SK-N-MC (cell line): ENCODE data around the gene ORM1.

Experiments
- EZH2 ChIP-seq: fragments of 200-600 bp; sonication (generic); IDR thresholded peaks from one replicate; pipeline ENCODE4 v1.6.1; 2017; ENCODE audit warnings: antibody characterized with exemption
- FOXP2 ChIP-seq: optimal IDR thresholded peaks from 2 replicates; pipeline ENCODE3; 2011; ENCODE audit warnings: mild to moderate bottlenecking, moderate library complexity; ENCODE audit not compliant: insufficient read depth; ENCODE audit errors: extremely low read length, control extremely low read depth
- POLR2AphosphoS5 ChIP-seq: IDR thresholded peaks from 2 replicates; pipeline ENCODE4 v1.6.1; 2012; ENCODE audit warnings: mild to moderate bottlenecking, low read depth, low read length, borderline replicate concordance

GRCh38 chr9:114334490-114334889, 11.6 kb downstream of the ORM1 start:
- no peak for TF ChIP-seq EZH2
- TF ChIP-seq POLR2AphosphoS5 = no peak
- no peak for TF ChIP-seq FOXP2
